ENCODE measurements around the gene DNMT3L.
"Not testable (repeated sequence)": the region's sequence is repeated elsewhere in the genome, so short reads cannot be mapped to it uniquely, and the experiment has no call there.

- TF ChIP-seq CTCF (IDR thresholded peaks at IDR 0.05; ENCODE audit: low read depth, low read length, poor library complexity, severe bottlenecking); EZH2phosphoT487 (IDR thresholded peaks at IDR 0.05; ENCODE audit: borderline replicate concordance, low read length): not testable (repeated sequence)
Measured at GRCh38 chr21:44211574-44211973, 50.1 kb downstream of the DNMT3L start.
